HG02943 (cell line): ENCODE results near the gene PRKCA.

Experiments used
- ATAC-seq: cut with Tn5 transposase; IDR thresholded peaks from one replicate; pipeline ENCODE4 v1.9.1; 2021; ENCODE audit warnings: mild to moderate bottlenecking, low read depth, moderate library complexity; ENCODE audit not compliant: unreplicated experiment

Gene PRKCA

DNA sequence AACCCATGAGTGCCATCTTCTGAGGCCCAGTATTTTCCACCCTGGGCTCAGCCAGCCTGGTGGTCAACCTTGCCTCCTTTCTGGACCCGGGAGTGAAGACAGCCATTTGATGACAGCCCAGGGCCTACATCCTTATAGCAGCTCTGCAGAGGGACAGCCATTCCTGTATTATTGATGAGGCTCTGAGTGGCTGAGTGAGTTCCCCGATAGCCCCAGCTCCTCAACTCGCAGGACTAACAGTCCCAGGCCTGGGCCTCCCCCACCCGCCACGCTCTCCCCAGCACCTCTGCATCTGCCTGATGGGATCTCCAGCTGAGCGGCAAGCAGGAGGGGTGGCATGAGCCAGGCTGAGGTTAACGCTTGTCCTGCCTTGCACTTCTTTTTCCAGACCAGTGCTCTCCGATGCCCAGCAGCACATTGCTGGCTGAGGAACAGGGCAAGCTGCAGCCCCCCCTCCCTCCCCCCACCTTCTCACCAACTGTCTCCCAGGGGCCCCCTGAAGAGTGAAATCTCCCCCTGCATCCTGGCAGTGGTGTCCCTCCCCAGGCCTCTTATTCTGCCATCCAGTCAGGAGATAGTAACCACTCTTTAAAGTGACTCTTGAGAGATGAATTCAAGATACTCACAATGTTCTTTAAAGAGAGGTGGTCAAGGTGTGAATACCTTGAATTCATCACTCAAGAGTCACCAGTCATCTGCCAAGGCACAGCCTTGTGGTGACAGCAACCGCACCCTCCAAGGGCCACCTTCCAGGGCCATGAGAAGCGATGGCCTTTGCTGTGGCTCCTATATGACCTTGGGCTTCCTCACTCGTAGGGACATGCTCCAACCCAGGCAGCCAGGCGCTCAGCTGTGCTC lies 556.0 kb downstream of the PRKCA start:
- ATAC-seq: no peak

DNA sequence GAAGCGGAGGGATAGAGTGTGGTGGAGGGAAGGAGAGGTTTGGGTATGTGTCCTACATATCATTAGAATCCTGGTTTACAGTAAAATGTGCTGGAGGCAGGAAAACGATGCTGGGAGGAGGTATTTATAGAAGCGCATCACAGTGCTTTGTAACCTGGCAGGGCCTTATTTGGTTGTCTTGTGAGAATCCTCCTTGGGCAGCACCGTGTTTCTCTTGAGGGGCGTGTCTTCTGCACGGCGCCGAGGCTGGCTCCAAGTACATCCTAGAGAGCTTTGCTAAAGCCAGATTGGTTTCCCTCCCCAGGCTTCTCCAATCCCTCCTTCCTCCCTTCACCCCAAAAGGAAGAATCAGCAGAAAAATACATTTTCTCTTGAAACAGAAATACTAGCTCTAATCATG lies 556.9 kb downstream of the PRKCA start:
- ATAC-seq: no peak

GRCh38 chr17:66860204-66860603 lies 557.8 kb downstream of the PRKCA start:
- ATAC-seq: no peak
